RWPE2 (cell line): ENCODE data around the gene PSENEN.

ENCODE experiments used
- ATAC-seq: fragments of 200-7000 bp; cut with Tn5 transposase; 3 replicates; pipeline ENCODE4 v1.9.1; 2021; ENCODE audit warnings: low read depth
- DNase-seq: peaks from one replicate; pipeline ENCODE4 v3.0.0-alpha.2; 2020; ENCODE audit warnings: low spot score
- H3K27ac ChIP-seq: fragments of 450-650 bp; 2 replicates; pipeline ENCODE4 v1.5.1; 2017; ENCODE audit warnings: mild to moderate bottlenecking; ENCODE audit not compliant: poor library complexity, severe bottlenecking
- H3K27me3 ChIP-seq: fragments of 250-450 bp; sonication (Bioruptor Pico); 2 replicates; pipeline ENCODE4 v1.5.1; 2021; ENCODE audit warnings: mild to moderate bottlenecking, moderate library complexity; ENCODE audit not compliant: insufficient read depth, poor library complexity, severe bottlenecking
- H3K36me3 ChIP-seq: fragments of 250-450 bp; sonication (Bioruptor Pico); 2 replicates; pipeline ENCODE4 v1.5.1; 2020; ENCODE audit warnings: low read depth, mild to moderate bottlenecking, moderate library complexity
- H3K4me1 ChIP-seq: fragments of 250-450 bp; sonication (Bioruptor Pico); 2 replicates; pipeline ENCODE4 v1.5.1; 2021; ENCODE audit warnings: mild to moderate bottlenecking, moderate library complexity; ENCODE audit not compliant: insufficient read depth, poor library complexity, severe bottlenecking
- H3K4me3 ChIP-seq: fragments of 250-450 bp; sonication (Bioruptor Pico); 2 replicates; pipeline ENCODE4 v1.5.1; 2021; ENCODE audit warnings: mild to moderate bottlenecking, moderate library complexity; ENCODE audit not compliant: severe bottlenecking
- H3K9me3 ChIP-seq: fragments of 250-450 bp; sonication (Bioruptor Pico); 2 replicates; pipeline ENCODE4 v1.5.1; 2021; ENCODE audit warnings: mild to moderate bottlenecking, moderate library complexity; ENCODE audit not compliant: severe bottlenecking
- CTCF ChIP-seq: fragments of 450-650 bp; IDR thresholded peaks from one replicate; pipeline ENCODE4 v1.5.1; 2017; ENCODE audit warnings: mild to moderate bottlenecking, moderate library complexity; ENCODE audit not compliant: poor library complexity, severe bottlenecking

Gene PSENEN

GRCh38 chr19:35788205-35788960 is 42.9 kb downstream of the PSENEN start:
- H3K27ac ChIP-seq: no peak overlapping the region

GRCh38 chr19:35789195-35789977 is 43.9 kb downstream of the PSENEN start:
- no peak for TF ChIP-seq CTCF
- no peaks in the 10 kb centered on the region for H3K36me3 ChIP-seq
- no peaks in the 10 kb centered on the region for H3K4me1 ChIP-seq
- H3K9me3 ChIP-seq: no peaks in the 10 kb centered on the region
- no peaks in the 10 kb centered on the region for H3K27me3 ChIP-seq
- H3K4me3 ChIP-seq: no peak overlapping the region
- ATAC-seq (no peak), DNase-seq (no peak)
- no peak overlapping the region for H3K27ac ChIP-seq

More at GRCh38 chr19:35788205-35788960, 42.9 kb downstream of the PSENEN start:
- Histone ChIP-seq H3K9me3 (no peaks in the 10 kb centered on the region), H3K4me1 (no peaks in the 10 kb centered on the region), H3K4me3 (no peak overlapping the region), H3K27me3 (no peaks in the 10 kb centered on the region), H3K36me3 (no peaks in the 10 kb centered on the region)
- no peak for TF ChIP-seq CTCF
- DNase-seq: no peak
- no peak for ATAC-seq

- H3K9me3 ChIP-seq: no peaks in the 10 kb centered on the region
- H3K4me1 ChIP-seq: no peaks in the 10 kb centered on the region
- H3K27ac ChIP-seq: no peak overlapping the region
- DNase-seq (no peak), ATAC-seq (no peak)
- H3K27me3 ChIP-seq: no peaks in the 10 kb centered on the region
- no peak overlapping the region for H3K4me3 ChIP-seq
- no peak for TF ChIP-seq CTCF
- no peaks in the 10 kb centered on the region for H3K36me3 ChIP-seq
Observed at GRCh38 chr19:35789978-35790944, 44.8 kb downstream of the PSENEN start.

GRCh38 chr19:35790981-35791813 is 45.7 kb downstream of the PSENEN start:
- ATAC-seq: 0 out of 3 replicates have a peak, but pooled peaks have one; percentile 7
- no peaks in the 10 kb centered on the region for H3K27me3 ChIP-seq
- no peak for DNase-seq
- H3K9me3 ChIP-seq: no peaks in the 10 kb centered on the region
- H3K36me3 ChIP-seq: no peaks in the 10 kb centered on the region
- no peaks in the 10 kb centered on the region for H3K4me1 ChIP-seq
- no peak overlapping the region for H3K27ac ChIP-seq
- no peak overlapping the region for H3K4me3 ChIP-seq
- no peak for TF ChIP-seq CTCF
